NCI-H524 treated with DMSO at 0.1 percent for 48 hours (cell line): ENCODE results near the gene PRIM2.
"Not testable (repeated sequence)": the region's sequence is repeated elsewhere in the genome, so short reads cannot be mapped to it uniquely, and the experiment has no call there.

ENCODE experiments used
- DNase-seq: peaks from one replicate; lab custom pipeline; 2025; lab: John Stamatoyannopoulos, UW

PRIM2 gene, protein sequence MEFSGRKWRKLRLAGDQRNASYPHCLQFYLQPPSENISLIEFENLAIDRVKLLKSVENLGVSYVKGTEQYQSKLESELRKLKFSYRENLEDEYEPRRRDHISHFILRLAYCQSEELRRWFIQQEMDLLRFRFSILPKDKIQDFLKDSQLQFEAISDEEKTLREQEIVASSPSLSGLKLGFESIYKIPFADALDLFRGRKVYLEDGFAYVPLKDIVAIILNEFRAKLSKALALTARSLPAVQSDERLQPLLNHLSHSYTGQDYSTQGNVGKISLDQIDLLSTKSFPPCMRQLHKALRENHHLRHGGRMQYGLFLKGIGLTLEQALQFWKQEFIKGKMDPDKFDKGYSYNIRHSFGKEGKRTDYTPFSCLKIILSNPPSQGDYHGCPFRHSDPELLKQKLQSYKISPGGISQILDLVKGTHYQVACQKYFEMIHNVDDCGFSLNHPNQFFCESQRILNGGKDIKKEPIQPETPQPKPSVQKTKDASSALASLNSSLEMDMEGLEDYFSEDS

DNA sequence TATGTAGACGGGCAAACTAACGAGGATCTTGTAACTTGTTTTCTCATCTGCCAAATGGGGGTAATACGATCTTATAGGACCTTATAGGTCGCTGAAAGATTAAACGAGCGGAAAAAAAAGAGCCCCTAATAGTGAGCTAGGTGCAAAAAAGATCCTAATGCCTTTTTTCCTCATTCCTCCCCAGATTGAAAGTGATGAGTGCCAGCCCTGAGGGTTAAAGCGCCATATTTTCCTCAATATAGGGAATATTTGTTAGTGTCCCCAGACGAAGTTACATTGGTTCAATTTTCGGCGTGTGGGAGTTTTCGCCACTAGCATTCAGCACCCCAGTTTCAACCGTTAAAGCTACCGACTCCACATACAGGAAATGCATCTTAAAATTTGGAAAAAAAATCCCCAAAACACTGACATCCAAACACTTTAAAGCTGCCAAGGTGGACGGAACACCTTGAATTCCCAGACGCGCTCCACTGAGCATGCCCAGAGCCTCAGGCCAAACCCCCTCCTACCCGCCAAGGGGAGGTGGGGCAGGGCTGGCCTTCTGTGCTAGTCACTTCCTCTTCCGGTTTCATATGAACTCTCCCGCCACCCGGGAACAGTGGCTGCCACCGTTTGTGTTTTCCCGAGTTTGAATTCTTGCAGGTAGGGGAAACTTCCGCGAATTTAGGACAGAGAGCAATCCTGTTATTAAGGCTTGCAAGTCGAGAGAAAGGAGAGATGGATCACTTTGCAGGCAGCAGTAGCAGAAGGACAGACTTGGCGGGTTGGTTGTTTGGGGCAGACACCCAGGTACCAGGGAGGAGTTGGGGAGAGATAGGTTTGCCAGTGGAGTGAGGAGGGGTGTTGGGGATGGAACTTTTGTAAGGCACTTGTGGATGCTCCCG lies at the start of gene PRIM2:
TSS of gene PRIM2 (plus strand) at position 571 of the 884 bp plus-strand sequence. CDS start 816 bp downstream, outside the sequence.
- peak; percentile 58 for DNase-seq

DNA sequence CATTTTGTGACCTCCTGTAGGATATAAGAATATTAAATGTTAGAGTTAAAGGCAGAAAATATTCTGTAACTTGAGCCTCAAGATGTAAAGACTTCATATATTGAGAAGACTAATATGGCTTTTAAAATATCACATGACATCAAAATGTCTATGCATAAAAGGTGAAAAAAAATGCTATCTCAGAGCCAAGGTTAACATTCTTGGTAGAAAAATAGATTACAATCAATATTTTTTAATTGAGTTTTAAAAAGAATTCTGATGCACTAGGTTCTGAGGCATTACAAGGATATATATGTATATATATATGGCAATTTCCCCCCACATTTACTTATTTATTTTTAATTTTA lies 49.2 kb upstream of the PRIM2 start:
- DNase-seq, result no peak

DNA sequence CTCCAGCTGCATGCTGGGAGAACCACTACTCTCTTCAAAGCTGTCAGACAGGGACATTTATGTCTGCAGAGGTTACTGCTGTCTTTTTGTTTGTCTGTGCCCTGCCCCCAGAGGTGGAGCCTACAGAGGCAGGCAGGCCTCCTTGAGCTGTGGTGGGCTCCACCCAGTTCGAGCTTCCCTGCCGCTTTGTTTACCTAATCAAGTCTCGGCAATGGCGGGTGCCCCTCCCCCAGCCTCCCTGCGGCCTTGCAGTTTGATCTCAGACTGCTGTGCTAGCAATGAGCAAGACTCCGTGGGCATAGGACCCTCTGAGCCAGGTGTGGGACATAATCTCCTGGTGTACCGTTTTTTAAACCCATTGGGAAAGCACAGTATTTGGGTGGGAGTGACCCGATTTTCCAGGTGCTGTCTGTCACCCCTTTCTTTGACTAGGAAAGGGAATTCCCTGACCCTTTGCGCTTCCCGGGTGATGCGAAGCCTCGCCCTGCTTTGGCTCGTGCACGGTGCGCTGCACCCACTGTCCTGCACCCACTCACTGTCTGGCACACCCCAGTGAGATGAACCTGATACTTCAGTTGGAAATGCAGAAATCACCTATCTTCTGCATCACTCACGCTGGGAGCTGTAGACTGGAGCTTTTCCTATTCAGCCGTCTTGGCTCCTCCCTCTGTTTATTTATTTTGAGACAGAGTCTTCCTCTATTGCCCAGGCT lies 43.2 kb upstream of the PRIM2 start:
- not testable (repeated sequence) for DNase-seq

DNA sequence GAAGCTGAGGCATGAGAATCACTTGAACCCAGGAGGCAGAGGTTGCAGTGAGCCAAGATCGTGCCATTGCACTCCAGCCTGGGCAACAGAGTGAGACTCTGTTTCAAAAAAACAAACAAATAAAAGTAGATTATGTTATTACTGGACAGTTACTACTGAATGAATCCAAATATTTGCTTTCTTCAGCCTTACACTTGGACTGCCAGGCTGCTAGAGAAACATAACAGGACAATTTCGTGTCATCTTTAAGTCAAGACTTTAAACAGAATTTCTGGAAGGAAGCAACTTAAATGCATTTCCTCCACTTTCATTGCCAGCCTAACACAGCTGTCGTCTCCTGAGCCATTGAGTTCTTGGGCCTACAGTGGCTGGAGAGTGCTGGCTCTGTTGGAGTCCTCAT lies 42.0 kb upstream of the PRIM2 start:
- no peak for DNase-seq

DNA sequence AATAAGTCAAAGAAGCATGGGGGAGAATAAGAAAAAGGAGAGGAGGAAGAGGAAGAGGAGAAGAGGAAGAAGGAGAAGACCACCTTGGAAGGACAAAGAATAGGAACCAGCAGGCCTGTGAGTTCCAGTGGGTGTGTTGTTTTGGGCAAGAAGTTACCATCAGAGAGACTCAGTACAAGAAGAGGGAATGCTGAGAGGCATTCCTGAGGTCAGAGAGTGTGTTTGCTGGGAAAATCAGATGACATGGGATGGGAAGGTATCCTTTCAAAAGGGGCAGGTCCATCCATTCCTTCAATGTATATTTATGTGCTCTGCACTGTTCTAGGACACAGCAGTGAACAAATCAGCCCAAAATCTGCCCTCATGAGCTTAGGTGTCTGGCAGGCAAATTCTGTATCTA lies 40.5 kb upstream of the PRIM2 start:
- DNase-seq, result no peak

DNA sequence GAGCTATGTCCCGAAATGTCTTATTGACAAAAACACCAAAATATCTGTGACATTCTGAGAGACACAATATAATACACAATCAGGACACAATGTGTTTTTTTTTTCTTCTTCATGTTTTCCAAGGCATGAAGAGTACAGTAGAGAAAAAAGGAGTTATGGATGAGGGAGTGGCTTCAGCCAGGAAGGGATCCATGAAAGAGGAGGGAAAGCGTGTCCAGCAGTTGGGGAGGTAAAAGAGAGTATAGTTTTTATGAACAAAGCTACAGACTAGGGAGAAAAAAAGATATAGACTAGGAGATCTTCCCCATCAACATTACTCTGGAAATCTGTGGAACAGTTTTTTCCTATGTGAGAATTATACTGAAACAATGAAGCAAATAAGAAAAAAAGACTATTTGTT lies 38.9 kb upstream of the PRIM2 start:
- no peak for DNase-seq

DNA sequence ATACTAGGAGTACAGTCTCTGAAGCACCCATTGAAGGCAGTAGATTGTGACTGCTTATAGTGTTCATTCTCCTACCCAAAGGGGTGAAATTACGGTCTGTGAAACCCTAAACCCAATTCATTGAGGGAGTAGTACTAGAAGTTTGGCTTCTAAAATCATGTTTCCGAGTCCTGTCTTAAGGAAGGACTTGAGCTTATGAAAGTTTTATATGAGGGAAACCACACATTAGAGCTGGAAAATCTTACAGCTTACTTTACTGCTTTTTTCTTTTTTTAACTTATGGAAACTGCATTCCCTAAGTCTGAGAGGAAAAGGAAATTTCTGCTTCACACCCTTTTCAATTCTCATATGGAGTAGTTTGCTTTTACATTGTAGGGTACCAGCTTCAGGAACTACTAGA lies 38.4 kb upstream of the PRIM2 start:
- no peak for DNase-seq

DNA sequence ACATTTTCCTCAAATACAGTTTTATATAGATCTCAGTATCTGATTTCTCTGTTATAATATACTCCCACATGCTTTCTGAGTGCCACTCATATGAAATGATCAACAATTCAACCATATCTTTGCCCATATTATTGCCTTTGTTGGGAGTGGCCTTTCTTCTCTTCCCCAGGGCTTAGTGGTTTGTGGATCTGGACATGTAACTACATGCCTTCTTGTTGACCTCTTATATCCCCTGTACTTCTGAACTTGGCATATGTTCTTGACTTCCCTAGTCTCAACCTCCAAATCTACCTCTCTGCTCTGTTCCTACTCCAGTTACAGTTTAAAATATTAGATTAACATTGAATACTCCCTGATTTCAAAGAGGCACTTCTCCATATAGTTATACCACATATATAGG lies 34.3 kb upstream of the PRIM2 start:
- DNase-seq, result no peak

DNA sequence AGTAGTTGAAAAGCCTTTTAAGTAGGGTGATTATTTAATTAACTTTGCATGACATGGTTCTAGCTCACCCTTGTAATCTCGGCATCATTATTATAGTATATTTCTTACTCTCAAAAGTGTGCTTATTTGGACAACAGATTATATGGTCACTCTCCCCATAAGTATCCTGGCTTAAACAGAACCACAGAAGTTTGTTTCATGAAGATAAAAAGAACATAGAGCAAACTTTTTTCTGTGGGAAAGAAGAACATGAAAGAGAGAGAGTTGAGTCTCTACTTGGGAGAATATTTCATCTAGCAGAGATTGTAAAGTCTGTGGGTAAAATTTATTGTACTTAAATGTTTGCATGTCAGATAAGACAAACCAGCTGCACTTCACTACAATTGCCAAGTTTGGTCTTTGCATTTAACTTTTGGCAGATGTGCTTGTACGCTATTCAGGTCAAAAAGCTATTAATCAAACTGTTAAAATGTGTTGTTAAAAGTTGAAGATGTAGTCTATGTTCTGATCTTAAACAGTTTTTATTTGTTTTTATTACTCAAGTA lies 33.4 kb upstream of the PRIM2 start:
- no peak for DNase-seq

DNA sequence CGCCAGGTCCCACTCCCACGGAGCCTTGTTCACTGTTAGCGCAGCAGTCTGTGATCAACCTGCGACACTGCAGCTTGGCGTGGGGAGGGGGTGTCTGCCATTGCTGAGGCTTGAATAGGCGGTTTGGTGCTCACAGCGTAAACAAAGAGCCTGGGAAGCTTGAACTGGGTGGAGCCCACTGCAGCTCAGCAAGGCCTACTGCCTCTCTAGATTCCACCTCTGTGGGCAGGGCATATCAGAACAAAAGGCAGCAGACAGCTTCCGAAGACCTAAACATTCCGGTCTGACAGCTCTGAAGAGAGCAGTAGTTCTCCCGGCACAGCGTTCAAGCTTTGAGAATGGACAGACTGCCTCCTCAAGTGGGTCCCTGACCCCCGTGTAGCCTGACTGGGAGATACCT lies 29.3 kb upstream of the PRIM2 start:
- DNase-seq, result not testable (repeated sequence)

DNA sequence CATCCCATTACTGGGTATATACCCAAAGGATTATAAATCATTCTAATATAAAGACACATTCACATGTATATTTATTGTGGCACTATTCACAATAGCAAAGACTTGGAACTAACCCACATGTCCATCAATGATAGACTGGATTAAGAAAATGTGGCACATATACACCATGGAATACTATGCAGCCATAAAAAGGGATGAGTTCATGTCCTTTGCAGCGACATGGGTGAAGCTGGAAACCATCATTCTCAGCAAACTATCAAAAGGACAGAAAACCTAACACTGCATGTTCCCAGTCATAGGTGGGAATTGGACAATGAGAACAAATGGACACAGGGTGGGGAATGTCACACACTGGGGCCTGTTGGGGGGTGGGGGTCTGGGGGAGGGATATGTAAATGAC lies 24.0 kb upstream of the PRIM2 start:
- DNase-seq, result not testable (repeated sequence)

DNA sequence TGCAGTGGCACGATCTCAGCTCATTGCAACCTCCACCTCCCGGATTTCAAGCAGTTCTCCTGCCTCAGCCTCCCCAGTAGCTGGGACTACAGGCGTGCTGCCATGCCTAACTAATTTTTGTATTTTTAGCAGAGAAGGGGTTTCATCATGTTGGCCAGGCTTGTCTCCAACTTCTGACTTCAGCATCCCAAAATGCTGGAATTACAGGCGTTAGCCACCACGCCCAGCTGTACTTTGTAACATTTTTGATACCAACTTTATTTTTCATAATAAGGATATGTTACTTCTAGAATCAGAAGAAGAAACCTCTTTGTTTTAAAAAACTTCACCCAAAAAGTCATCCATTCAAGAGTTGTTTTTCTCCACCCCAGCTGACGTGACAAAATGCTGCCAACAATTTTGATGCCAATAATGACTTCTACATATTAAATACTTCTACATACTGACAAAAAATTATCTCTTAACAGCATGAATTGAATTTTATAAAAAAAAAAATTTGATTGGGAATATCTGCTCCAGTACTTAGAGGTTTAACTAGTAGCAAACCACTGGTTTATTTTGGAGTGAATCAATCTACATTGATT lies 22.5 kb upstream of the PRIM2 start:
- no peak for DNase-seq

DNA sequence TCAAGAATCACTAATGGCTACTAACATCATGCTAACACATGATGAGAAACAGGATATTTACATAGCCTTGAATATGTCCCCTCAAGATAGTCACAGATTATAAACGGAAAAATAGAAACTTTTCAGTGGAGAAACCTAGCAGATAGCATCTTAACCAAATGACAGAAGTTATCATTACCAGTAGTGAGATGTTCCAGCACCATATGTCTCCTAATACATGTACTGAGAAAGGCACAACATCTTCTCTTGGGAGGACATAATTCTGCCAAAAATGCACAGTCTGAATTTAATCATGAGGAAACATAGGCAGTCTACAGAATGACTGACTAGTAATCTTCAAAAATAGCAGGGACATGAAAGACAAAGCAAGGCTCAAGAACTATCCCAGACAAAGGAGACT lies 19.9 kb upstream of the PRIM2 start:
- no peak for DNase-seq

DNA sequence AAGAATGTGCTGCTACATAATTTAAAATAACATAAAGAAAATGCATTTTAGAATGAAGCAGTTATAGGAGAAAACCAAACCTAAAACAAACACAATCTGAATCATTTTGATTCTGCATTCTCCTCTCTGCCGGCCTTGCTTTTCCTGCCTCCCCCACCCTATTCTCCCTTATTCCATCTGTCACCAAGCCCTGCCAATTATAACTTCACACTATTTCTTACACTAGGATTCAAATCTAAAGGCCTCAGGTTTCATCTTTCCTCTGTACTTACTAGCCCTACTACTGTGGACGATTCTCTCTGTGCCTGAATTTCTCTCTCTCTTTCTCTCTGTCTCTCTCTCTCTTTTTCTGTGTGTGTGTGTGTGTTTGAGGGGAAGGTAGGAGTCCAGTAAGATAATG lies 18.7 kb upstream of the PRIM2 start:
- peak; percentile 29 for DNase-seq

DNA sequence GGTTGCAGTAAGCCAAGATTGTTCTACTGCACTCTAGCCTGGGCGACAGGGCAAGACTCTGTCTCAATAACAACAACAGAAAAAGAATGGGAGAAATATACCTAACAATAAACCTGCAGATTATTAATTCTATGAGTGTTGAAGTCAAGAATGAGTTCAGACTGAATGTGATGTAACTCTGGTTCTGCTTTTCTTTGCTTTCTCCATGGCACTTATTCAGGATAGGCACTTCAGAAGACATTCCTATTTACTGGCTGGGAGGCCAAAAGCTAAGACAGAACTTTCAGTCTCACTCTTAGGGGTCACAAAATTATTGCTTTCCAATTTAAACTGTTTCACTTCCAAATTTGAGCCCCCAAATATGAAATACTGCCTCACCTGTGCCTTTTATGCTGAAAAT lies 15.7 kb upstream of the PRIM2 start:
- DNase-seq, result no peak

DNA sequence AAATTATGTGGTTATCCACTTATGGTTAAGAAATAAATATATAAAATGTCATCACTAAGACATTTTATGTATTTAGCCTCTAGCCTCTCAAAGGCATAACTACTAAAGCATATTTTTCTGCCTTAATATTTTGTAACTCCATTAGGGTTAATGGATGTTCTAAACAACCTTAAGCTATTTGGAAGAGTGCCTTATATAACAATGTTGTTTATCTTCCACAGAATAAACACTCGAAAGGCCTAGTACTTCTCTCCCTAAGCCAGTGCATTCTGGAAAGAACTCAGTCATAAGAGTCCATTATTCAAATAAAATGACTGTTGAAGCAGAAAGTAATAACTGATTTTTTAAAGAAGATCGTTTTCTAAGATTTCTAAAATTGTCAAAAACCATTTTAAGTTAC lies 15.0 kb upstream of the PRIM2 start:
- DNase-seq, result no peak

DNA sequence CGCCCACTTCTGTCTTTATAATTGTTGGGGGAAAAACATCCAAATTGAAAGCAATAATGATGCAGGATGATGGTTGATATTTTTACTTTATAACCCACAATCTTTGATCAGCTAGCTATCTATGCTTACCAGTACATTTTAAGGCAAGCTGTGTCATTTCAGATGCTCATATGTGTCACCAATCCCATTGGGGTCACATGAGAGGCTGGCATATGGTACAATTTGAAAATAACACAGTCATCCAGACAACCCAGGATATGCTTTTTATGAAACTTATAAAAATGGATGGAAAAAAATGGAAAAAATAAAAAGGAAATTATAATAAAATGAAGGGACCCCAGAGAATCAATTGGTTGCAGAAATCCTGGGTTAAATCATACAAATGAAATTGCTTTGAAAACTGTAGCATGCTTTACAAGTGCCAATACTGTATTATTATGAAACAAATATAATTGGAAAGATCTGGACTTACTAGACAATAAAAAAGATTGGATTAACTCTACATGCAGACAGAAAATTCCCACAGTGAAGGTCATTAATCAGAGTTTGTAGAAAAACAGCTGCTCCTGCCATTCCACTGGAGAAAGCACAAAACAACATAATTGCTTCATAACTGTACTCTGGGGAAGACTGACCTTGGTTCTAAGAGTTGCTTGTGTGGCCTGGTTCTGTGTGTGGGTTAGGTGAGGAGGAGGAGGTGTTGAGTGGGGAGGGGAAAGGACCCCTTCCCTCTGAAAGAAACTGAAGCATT lies 13.3 kb upstream of the PRIM2 start:
- no peak for DNase-seq

DNA sequence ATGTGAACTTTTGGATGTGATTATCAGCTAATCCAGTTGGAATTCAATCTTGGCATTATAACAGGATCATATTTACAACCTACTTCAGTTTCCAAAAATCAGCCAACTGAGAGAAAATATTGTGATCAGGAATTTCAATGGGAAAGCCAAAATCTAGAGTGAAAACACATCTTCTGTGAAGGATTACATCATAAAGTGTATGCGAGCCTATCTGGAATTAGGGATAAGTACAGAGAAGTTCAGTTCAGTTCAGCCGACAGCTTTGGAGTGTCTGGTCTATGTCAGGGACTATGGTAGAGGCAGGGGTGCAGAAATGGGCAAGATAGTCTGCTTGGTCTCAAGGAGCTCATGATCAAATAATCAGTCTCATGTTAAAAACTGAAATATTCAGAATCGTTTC lies 12.3 kb upstream of the PRIM2 start:
- DNase-seq, result no peak

DNA sequence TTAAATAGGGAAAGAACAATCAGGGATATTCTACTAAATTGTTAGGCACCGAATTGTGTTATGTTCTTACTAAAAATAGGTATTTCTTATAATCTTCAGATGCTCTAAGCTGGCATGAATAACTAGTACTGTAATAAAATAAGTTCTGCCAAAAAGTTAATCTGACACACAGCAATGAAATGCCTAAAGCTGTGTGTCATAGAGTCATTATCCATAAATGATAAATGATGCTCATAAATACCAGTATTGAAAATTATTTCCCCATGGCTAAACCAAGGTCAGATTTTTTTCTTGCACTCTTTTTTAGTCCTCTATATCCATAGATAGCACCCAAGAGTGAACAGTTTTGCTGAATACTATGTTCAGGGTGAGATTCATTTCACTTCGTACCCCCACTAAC lies 11.7 kb upstream of the PRIM2 start:
- no peak for DNase-seq

DNA sequence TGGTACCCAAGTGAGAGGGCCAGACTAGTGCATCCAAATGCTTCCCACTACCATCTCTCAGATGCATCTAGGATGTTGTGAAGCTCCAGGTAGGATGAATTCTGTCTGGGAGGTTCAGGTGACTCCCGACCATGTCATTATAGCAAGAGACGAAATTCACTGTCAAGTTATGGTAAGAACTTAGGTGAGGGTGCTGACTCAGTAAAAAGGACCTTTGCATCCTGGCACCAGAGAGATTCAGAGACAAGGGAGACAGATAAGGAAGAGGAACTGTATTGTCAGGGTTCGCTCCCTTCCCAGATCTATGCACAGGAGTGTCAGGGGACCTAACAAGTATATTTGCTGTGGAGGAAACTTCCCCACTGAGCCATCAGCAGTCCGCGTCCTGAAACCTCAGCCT lies 11.2 kb upstream of the PRIM2 start:
- no peak for DNase-seq

DNA sequence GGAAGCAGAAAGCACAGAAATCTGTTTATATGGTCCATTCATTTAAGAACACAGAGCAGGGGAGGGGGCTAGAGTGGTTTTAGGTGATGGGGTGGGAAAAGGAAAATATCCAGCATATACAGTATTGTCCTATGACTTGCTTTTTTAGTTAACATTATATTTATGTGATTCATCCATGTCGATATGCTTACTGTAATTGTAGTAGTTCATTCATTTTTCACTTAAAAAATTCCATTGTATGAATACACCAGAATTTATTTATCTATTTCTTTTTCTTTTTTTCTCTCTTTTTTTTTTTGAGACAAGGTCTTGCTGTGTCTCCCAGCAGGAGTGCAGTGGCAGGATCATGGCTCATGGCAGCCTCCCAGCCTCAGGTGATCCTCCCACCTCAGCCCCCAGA lies 9.6 kb upstream of the PRIM2 start:
- DNase-seq, result no peak
